Liver (tissue), 9 donors: ENCODE results near the gene NFIB. TPM values are rescaled to one million over a fixed set of nuclear protein-coding genes. Genes with fewer than 3 reads are reported as not detected.

Source experiments
- DNase-seq: peaks from one replicate; pipeline ENCODE4 v3.0.0-alpha.2; 2017; ENCODE audit warnings: low spot score
- H3K27ac ChIP-seq, 2 donors: one replicate each; pipeline ENCODE4 v1.7.0; 2013; ENCODE audit warnings: inconsistent platforms in 2 of 2, low read length in 2 of 2, control low read depth in 1 of 2, low read depth in 1 of 2, mild to moderate bottlenecking in 1 of 2
- H3K27me3 ChIP-seq, 4 donors: one replicate each; pipeline versions ENCODE4 v1.6.1 to v1.7.0; 2013; ENCODE audit warnings: low read length in 3 of 4, inconsistent platforms in 1 of 4, mild to moderate bottlenecking in 1 of 4, moderate library complexity in 1 of 4; ENCODE audit not compliant: control insufficient read depth in 4 of 4, insufficient read depth in 4 of 4
- H3K36me3 ChIP-seq, 4 donors: one replicate each; pipeline versions ENCODE4 v1.6.1 to v1.7.0; 2013; ENCODE audit warnings: low read length in 3 of 4, mild to moderate bottlenecking in 3 of 4, low read depth in 1 of 4, moderate library complexity in 1 of 4; ENCODE audit not compliant: control insufficient read depth in 4 of 4, insufficient read depth in 3 of 4
- H3K4me1 ChIP-seq, 4 donors: one replicate each; pipeline versions ENCODE4 v1.6.1 to v1.7.0; 2013; ENCODE audit warnings: low read length in 3 of 4, mild to moderate bottlenecking in 3 of 4, moderate library complexity in 1 of 4; ENCODE audit not compliant: control insufficient read depth in 4 of 4, insufficient read depth in 4 of 4
- H3K4me3 ChIP-seq, 3 donors: one replicate each; pipeline versions ENCODE4 v1.6.1 to v1.7.0; 2013; ENCODE audit warnings: low read length in 3 of 3, control low read depth in 1 of 3, low read depth in 1 of 3, mild to moderate bottlenecking in 1 of 3
- H3K9ac ChIP-seq, 2 donors: one replicate each; pipeline ENCODE4 v1.7.0; 2013; ENCODE audit warnings: low read length in 2 of 2, mild to moderate bottlenecking in 2 of 2, moderate library complexity in 2 of 2, control low read depth in 1 of 2, low read depth in 1 of 2
- H3K9me3 ChIP-seq, 4 donors: one replicate each; pipeline versions ENCODE4 v1.6.1 to v1.7.0; 2013; ENCODE audit warnings: low read length in 3 of 4; ENCODE audit not compliant: control insufficient read depth in 4 of 4
- ATF3 ChIP-seq: IDR thresholded peaks from 2 replicates; pipeline ENCODE4 v1.6.1; 2016; ENCODE audit warnings: antibody characterized with exemption
- CTCF ChIP-seq: fragments of 150-350 bp; IDR thresholded peaks from 2 replicates; pipeline ENCODE4 v1.5.1; 2017; ENCODE audit warnings: improper control_type of control experiment, low read depth, low read length; ENCODE audit not compliant: missing input control
- EGR1 ChIP-seq, 2 donors: IDR thresholded peaks; 2 replicates each; pipeline ENCODE4 v1.6.1; 2016 to 2018; ENCODE audit warnings: antibody characterized with exemption in 2 of 2, low read depth in 2 of 2
- FOXA1 ChIP-seq: IDR thresholded peaks from 2 replicates; pipeline ENCODE4 v1.6.1; 2016; ENCODE audit warnings: antibody characterized with exemption
- FOXA2 ChIP-seq: IDR thresholded peaks from 2 replicates; pipeline ENCODE4 v1.6.1; 2016; ENCODE audit warnings: antibody characterized with exemption
- GABPA ChIP-seq, 2 donors: IDR thresholded peaks in 1 of 2; conservative IDR thresholded peaks in 1 of 2; 2 replicates each; pipeline ENCODE4 v1.6.1; 2016; ENCODE audit warnings: antibody characterized with exemption in 2 of 2, mild to moderate bottlenecking in 1 of 2, moderate library complexity in 1 of 2
- HNF4A ChIP-seq, 2 donors: conservative IDR thresholded peaks; 2 replicates each; pipeline ENCODE4 v1.6.1; 2016; ENCODE audit warnings: antibody characterized with exemption in 2 of 2, mild to moderate bottlenecking in 2 of 2
- HNF4G ChIP-seq: IDR thresholded peaks from 2 replicates; pipeline ENCODE4 v1.6.1; 2016; ENCODE audit warnings: antibody characterized with exemption
- JUND ChIP-seq, 2 donors: IDR thresholded peaks; 2 replicates each; pipeline ENCODE4 v1.6.1; 2016; ENCODE audit warnings: antibody characterized with exemption in 2 of 2
- RAD21 ChIP-seq, 2 donors: IDR thresholded peaks; 2 replicates each; pipeline ENCODE4 v1.6.1; 2016; ENCODE audit warnings: antibody characterized with exemption in 2 of 2, mild to moderate bottlenecking in 2 of 2
- REST ChIP-seq: IDR thresholded peaks from 2 replicates; pipeline ENCODE4 v1.6.1; 2016; ENCODE audit warnings: antibody characterized with exemption, mild to moderate bottlenecking
- RXRA ChIP-seq, 2 donors: IDR thresholded peaks; 2 replicates each; pipeline ENCODE4 v1.6.1; 2017 to 2018; ENCODE audit warnings: antibody characterized with exemption in 2 of 2, mild to moderate bottlenecking in 1 of 2
- SP1 ChIP-seq: IDR thresholded peaks from 2 replicates; pipeline ENCODE4 v1.6.1; 2018; ENCODE audit warnings: antibody characterized with exemption, mild to moderate bottlenecking
- TAF1 ChIP-seq: conservative IDR thresholded peaks from 2 replicates; pipeline ENCODE4 v1.6.1; 2016; ENCODE audit warnings: antibody characterized with exemption, mild to moderate bottlenecking
- YY1 ChIP-seq: IDR thresholded peaks from 2 replicates; pipeline ENCODE4 v1.6.1; 2016; ENCODE audit warnings: antibody characterized with exemption, mild to moderate bottlenecking
- ZBTB33 ChIP-seq: IDR thresholded peaks from 2 replicates; pipeline ENCODE4 v1.6.1; 2016; ENCODE audit warnings: antibody characterized with exemption
- WGBS: extraction: QIAGEN DNeasy Blood & Tissue Kit; methylation state at CpG from one replicate; pipeline ENCODE4 v1.1.7; 2013; 5-methylcytosine and 5-hydroxymethylcytosine counted together
- polyA plus RNA-seq, 2 donors: library from polyadenylated mRNA; stranded (reverse) in 1 of 2; unstranded in 1 of 2; fragments of 200-250 nt in 1 of 2; fragments of >200 nt in 1 of 2; fragmentation: Nextera tagmentation in 1 of 2; extraction: Ambion mirVana in 1 of 2; gene quantifications; one replicate each; pipeline versions ENCODE4 v1.2.1 to v1.2.3, GENCODE V29; 2013 to 2015
- total RNA-seq, 2 donors: library from RNA; depleted of rRNA; stranded (reverse); fragments of >200 nt; gene quantifications; one replicate each; pipeline ENCODE4 v1.2.3, GENCODE V29; 2014
- donor health status: healthy.
- donor health status: healthy.
- donor health status: healthy.
- donor health status: healthy.
- donor health status: healthy.

The NFIB gene
- total and polyA plus RNA-seq, 4 donors = 3.2 to 23.2 (median 8.0) TPM

GRCh38 chr9:14263707-14264483, 50.0 kb downstream of the NFIB start (continued):
- TF ChIP-seq REST (peak; percentile 13), HNF4G (no peak), FOXA2 (no peak), JUND (IDR thresholded peaks at IDR 0.05) (no peak)

- 94% methylated on average over 2 of the region's 2 CpGs for WGBS
Measured at GRCh38 chr9:14262827-14263226, 51.1 kb downstream of the NFIB start.

More at GRCh38 chr9:14262827-14263226, 51.1 kb downstream of the NFIB start:
- no peaks in the 10 kb centered on the region for H3K27me3 ChIP-seq
- no peak overlapping the region for H3K27ac ChIP-seq
- H3K9ac ChIP-seq = no peak overlapping the region
- TF ChIP-seq CTCF (no peak), FOXA1 (no peak), ZBTB33 (no peak), GABPA (IDR thresholded peaks at IDR 0.05 in 1 of 2, conservative IDR thresholded peaks at IDR 0.05 in 1 of 2) (no peak), ATF3 (no peak), REST (no peak), TAF1 (no peak), EGR1 (IDR thresholded peaks at IDR 0.05; ENCODE audit: low read depth in 2 of 2) (no peak), RXRA (IDR thresholded peaks at IDR 0.05) (no peak), FOXA2 (no peak), YY1 (no peak), JUND (IDR thresholded peaks at IDR 0.05) (no peak), RAD21 (IDR thresholded peaks at IDR 0.05) (no peak), HNF4A (conservative IDR thresholded peaks at IDR 0.05) (no peak), HNF4G (no peak), SP1 (no peak)
- H3K4me3 ChIP-seq = no peak overlapping the region
- peaks cover 0 to 19% (median 2%) of the 10 kb centered on the region in 4 donors for H3K4me1 ChIP-seq
- DNase-seq = no peak
- no peaks in the 10 kb centered on the region for H3K9me3 ChIP-seq
- peaks cover 0 to 2% (median 0%) of the 10 kb centered on the region in 4 donors for H3K36me3 ChIP-seq
